ENCODE measurements around the gene LDLRAP1. TPM values are rescaled to one million over a fixed set of nuclear protein-coding genes. Genes with fewer than 3 reads are reported as not detected.

Gene LDLRAP1
- total RNA-seq, 4 donors from 2014 or later = 12.6 to 21.2 (median 16.3) TPM

DNA sequence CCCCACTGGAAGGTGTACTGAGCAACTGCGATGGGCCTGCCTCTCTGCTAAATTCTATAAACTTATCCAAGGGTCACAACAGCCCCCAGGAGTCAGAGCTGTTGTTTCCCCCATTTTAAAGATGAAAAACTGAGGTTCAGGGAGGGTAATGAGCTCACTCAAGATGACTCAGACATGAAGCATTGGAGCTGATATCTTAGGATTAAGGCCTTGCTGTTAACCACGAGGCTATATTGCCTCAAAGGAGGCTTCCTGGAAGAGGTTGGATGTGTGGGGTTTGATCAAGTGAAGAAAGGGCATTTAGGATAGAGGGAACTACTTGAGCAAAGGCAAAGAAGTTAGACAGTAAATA is 6.7 kb downstream of the LDLRAP1 start:
- H3K36me3 ChIP-seq = peaks cover 0 to 7% (median 2%) of the 10 kb centered on the region in 4 donors
- H3K27ac ChIP-seq (replicated peaks in 1 of 4) = peak overlapping the region in 3 of 4 donors; percentile 1 to 46 (median 40)
- intact Hi-C loops (cut with DNase I) = no loop called here
- no peaks in the 10 kb centered on the region for H3K9me3 ChIP-seq
- no peak overlapping the region for H3K4me3 ChIP-seq
- 77% methylated on average over 2 of the region's 2 CpGs for WGBS
- peaks cover 63 to 77% (median 74%) of the 10 kb centered on the region in 4 donors for H3K4me1 ChIP-seq
- TF ChIP-seq EP300 (IDR thresholded peaks at IDR 0.05) = no peak
- TF ChIP-seq, protein P1, sequence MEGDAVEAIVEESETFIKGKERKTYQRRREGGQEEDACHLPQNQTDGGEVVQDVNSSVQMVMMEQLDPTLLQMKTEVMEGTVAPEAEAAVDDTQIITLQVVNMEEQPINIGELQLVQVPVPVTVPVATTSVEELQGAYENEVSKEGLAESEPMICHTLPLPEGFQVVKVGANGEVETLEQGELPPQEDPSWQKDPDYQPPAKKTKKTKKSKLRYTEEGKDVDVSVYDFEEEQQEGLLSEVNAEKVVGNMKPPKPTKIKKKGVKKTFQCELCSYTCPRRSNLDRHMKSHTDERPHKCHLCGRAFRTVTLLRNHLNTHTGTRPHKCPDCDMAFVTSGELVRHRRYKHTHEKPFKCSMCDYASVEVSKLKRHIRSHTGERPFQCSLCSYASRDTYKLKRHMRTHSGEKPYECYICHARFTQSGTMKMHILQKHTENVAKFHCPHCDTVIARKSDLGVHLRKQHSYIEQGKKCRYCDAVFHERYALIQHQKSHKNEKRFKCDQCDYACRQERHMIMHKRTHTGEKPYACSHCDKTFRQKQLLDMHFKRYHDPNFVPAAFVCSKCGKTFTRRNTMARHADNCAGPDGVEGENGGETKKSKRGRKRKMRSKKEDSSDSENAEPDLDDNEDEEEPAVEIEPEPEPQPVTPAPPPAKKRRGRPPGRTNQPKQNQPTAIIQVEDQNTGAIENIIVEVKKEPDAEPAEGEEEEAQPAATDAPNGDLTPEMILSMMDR (IDR thresholded peaks at IDR 0.05) = no peak
- TF ChIP-seq POLR2A (IDR thresholded peaks at IDR 0.05; ENCODE audit: low read depth) = no peak
- no peak for TF ChIP-seq POLR2AphosphoS5 (IDR thresholded peaks at IDR 0.05)
- no peaks in the 10 kb centered on the region for H3K27me3 ChIP-seq
- no peak for DNase-seq (ENCODE audit: extremely low spot score)

DNA sequence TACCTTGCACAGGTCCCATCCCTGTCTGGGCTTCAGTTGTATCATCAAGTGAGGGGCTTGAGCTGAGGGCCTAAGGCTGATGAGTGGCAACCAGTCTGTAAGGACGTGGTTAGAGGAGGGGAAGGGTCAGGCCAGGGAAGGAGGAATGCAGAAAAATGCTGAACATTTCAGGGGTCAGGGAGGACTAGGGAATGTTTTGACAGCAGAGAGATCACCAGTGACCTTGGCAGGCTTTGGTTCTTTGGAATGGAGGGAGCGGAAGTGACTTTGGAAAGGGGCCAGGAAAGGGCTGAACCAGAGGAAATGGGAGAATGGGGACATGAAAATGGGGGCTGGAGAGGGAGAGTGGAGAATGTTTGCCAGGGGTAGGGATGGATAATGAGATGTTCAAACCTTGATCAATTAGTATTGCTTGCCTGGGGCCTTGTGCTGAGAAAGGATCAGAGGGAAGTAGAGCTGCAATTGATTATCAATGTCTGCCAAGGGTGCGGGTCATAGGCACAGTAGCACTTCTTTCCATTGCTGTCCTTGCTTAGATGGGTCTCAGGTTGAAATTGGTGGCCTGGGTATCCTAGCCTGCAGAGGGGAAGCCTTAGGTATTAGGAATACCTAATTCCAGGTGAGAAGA is 7.4 kb downstream of the LDLRAP1 start:
- no peaks in the 10 kb centered on the region for H3K27me3 ChIP-seq
- H3K9me3 ChIP-seq = no peaks in the 10 kb centered on the region
- TF ChIP-seq POLR2AphosphoS5 (IDR thresholded peaks at IDR 0.05) (no peak), POLR2A (IDR thresholded peaks at IDR 0.05; ENCODE audit: low read depth) (no peak), EP300 (IDR thresholded peaks at IDR 0.05) (no peak)
- TF ChIP-seq, protein P1 (IDR thresholded peaks at IDR 0.05) = no peak
- H3K36me3 ChIP-seq = peaks cover 0 to 7% (median 3%) of the 10 kb centered on the region in 4 donors
- peaks cover 63 to 77% (median 72%) of the 10 kb centered on the region in 4 donors for H3K4me1 ChIP-seq
- H3K4me3 ChIP-seq = no peak overlapping the region
- 77% methylated on average over 3 of the region's 3 CpGs for WGBS
- H3K27ac ChIP-seq (replicated peaks in 1 of 4) = no peak overlapping the region
- intact Hi-C loops (cut with DNase I) = no loop called here
- no peak for DNase-seq (ENCODE audit: extremely low spot score)

DNA sequence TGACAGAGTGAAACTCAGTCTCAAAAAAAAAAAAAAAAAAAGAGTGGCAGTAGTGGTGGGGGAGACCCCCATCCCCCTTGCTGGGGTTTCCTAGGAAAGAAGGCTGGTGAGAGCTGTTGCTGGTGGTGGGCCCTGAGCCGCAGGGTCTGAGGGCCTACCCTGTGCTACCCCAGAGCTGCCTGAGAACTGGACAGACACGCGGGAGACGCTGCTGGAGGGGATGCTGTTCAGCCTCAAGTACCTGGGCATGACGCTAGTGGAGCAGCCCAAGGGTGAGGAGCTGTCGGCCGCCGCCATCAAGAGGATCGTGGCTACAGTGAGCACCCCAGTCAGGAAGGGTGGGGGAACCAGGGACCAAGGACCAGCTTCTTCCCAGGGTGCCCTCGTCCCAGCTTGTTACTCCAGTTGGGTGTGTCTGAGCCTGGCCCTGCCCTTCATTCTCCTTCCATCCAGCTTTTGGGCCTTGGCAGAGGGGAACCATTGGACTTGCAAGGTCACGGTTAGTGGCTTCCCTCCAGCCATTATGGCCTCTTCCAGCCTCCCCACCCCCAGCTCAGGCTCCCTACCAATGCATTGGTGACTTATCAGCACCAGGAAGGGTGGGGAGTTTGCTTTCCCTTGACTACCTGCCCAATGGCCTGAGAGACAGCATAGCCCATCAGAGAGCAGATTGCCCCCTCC is 10.5 kb downstream of the LDLRAP1 start:
- Histone ChIP-seq H3K27ac (replicated peaks in 1 of 4) (no peak overlapping the region), H3K4me3 (no peak overlapping the region), H3K4me1 (peaks cover 66 to 73% (median 68%) of the 10 kb centered on the region in 4 donors), H3K9me3 (no peaks in the 10 kb centered on the region), H3K36me3 (peaks cover 0 to 34% (median 22%) of the 10 kb centered on the region in 4 donors), H3K27me3 (no peaks in the 10 kb centered on the region)
- intact Hi-C loops (cut with DNase I) = no loop called here
- no peak for DNase-seq (ENCODE audit: extremely low spot score)
- 98% methylated on average over 8 of the region's 11 CpGs for WGBS
- TF ChIP-seq POLR2AphosphoS5 (IDR thresholded peaks at IDR 0.05) (no peak), POLR2A (IDR thresholded peaks at IDR 0.05; ENCODE audit: low read depth) (no peak)
- TF ChIP-seq, protein P1 (IDR thresholded peaks at IDR 0.05) = no peak

DNA sequence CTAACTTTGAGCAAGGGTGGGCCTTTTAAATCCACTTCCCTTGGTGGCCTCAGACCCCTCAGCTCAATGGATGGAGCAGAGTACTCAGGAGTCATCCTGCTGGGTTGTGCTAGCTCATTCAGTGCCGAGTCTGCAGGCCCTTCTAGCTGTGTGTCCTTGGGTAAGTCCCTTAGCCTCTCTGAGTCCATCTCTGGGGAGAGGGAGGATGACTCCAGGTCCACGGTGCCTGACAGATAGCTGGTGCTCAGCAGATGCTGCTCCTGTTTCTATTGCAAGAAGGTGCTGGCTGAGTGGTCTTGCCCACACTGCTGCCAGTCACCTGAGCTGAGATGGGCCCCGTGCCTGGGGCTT is 11.0 kb downstream of the LDLRAP1 start:
- intact Hi-C loops (cut with DNase I) = no loop called here
- DNase-seq (ENCODE audit: extremely low spot score) = no peak
- H3K4me3 ChIP-seq = no peak overlapping the region
- no peaks in the 10 kb centered on the region for H3K27me3 ChIP-seq
- WGBS = 100% methylated on average over 2 of the region's 3 CpGs
- H3K9me3 ChIP-seq = no peaks in the 10 kb centered on the region
- peaks cover 0 to 39% (median 26%) of the 10 kb centered on the region in 4 donors for H3K36me3 ChIP-seq
- H3K4me1 ChIP-seq = peaks cover 62 to 72% (median 66%) of the 10 kb centered on the region in 4 donors
- TF ChIP-seq POLR2A (IDR thresholded peaks at IDR 0.05; ENCODE audit: low read depth) (no peak), POLR2AphosphoS5 (IDR thresholded peaks at IDR 0.05) (no peak), EP300 (IDR thresholded peaks at IDR 0.05) (no peak)
- TF ChIP-seq, protein P1 (IDR thresholded peaks at IDR 0.05) = no peak
- no peak overlapping the region for H3K27ac ChIP-seq (replicated peaks in 1 of 4)
